Stomach (tissue), 4 donors: ENCODE measurements around the gene CDC25C.

Source experiments
- EP300 ChIP-seq: sonication (generic); formaldehyde crosslinking; IDR thresholded peaks from one replicate; pipeline ENCODE4 v1.6.1; 2017; ENCODE audit warnings: antibody characterized with exemption
- POLR2AphosphoS5 ChIP-seq, 3 donors: sonication (generic); formaldehyde crosslinking; IDR thresholded peaks; one replicate each; pipeline ENCODE4 v1.6.1; 2016; ENCODE audit warnings: antibody characterized with exemption in 3 of 3
- TF ChIP-seq, protein P1 (sequence below), 7 experiments: fragments of 450-650 bp in 4 of 7; fragments of 200-600 bp in 3 of 7; sonication (generic) in 3 of 7; IDR thresholded peaks; one replicate each; pipeline ENCODE4 v1.5.1; 2016 to 2019; ENCODE audit warnings: antibody characterized with exemption in 7 of 7, control low read depth in 2 of 7, mild to moderate bottlenecking in 1 of 7

GRCh38 chr5:138350563-138350890, 18.9 kb upstream of the CDC25C start:
- TF ChIP-seq, protein P1, sequence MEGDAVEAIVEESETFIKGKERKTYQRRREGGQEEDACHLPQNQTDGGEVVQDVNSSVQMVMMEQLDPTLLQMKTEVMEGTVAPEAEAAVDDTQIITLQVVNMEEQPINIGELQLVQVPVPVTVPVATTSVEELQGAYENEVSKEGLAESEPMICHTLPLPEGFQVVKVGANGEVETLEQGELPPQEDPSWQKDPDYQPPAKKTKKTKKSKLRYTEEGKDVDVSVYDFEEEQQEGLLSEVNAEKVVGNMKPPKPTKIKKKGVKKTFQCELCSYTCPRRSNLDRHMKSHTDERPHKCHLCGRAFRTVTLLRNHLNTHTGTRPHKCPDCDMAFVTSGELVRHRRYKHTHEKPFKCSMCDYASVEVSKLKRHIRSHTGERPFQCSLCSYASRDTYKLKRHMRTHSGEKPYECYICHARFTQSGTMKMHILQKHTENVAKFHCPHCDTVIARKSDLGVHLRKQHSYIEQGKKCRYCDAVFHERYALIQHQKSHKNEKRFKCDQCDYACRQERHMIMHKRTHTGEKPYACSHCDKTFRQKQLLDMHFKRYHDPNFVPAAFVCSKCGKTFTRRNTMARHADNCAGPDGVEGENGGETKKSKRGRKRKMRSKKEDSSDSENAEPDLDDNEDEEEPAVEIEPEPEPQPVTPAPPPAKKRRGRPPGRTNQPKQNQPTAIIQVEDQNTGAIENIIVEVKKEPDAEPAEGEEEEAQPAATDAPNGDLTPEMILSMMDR (IDR thresholded peaks at IDR 0.05): no peak
- no peak for TF ChIP-seq POLR2AphosphoS5 (IDR thresholded peaks at IDR 0.05)
- no peak for TF ChIP-seq EP300
